Stimulated activated memory B cell treated with anti-CD40 and anti-IgM and Interleukin-4, amounts not matched to agents 10 μg/mL and 1 μg/mL and 100 μg/mL, for 72 hours (primary cell): Measurements from ENCODE around the gene KRTAP9-3.
"Not testable (repeated sequence)": the region's sequence is repeated elsewhere in the genome, so short reads cannot be mapped to it uniquely, and the experiment has no call there.

ENCODE experiments used
- ATAC-seq: fragments of 150-1000 bp; cut with Tn5 transposase; 2 replicates; pipeline ENCODE4 v1.10.0; 2021
- H3K27ac Mint-ChIP-seq: one replicate; pipeline ENCODE4 v1.8.0; 2022; ENCODE audit warnings: mild to moderate bottlenecking, mixed read lengths
- H3K27me3 Mint-ChIP-seq: one replicate; pipeline ENCODE4 v1.8.0; 2022; ENCODE audit warnings: mixed read lengths
- H3K36me3 Mint-ChIP-seq: one replicate; pipeline ENCODE4 v1.8.0; 2022; ENCODE audit warnings: mixed read lengths
- H3K4me1 Mint-ChIP-seq: one replicate; pipeline ENCODE4 v1.8.0; 2022; ENCODE audit warnings: mixed read lengths
- H3K4me3 Mint-ChIP-seq: one replicate; pipeline ENCODE4 v1.8.0; 2022; ENCODE audit warnings: mild to moderate bottlenecking, moderate library complexity, mixed read lengths
- H3K9me3 Mint-ChIP-seq: one replicate; pipeline ENCODE4 v1.8.0; 2022; ENCODE audit warnings: mixed read lengths

The KRTAP9-3 gene

DNA sequence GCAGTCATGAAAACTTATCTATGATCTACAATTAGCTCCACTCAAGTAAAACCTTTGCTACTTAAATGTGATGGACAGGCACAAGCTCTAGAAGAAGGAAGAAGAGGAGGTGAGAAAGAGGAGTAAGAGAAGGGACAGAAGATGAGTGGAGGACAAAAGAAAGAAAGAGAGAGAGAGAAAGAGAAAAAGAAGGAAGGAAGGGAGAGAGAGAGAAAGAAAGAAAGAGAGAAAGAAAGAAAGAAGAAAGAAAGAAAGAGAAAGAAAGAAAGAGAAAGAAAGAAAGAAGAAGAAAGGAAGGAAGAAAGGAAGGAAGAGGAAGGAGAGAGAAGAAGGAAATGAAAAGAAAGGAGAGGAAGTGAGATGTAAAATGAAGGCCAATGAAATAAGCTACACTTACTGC lies 2.2 kb upstream of the KRTAP9-3 start:
- H3K27ac Mint-ChIP-seq = no peak overlapping the region
- no peak for ATAC-seq
- H3K4me3 Mint-ChIP-seq = no peak overlapping the region

DNA sequence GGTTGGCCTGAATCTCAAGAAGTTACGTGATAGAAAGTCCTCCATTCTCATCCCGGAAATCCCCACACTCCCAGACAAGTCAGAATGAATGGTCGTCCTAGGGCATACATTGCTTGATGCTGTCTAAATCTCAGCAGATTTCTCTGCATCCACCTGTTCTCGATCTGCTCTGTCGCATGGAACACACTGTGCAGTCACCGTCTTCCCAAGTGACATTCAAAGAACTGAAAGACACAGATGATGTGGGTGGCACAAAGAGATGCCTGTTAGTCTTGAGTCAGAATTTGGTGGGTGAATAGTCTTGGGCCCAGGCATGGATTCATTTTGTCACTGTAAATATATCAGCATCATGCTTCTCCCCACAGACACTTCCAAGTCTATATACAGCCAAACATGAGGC lies 518 bp upstream of the KRTAP9-3 start:
- Mint-ChIP-seq H3K9me3 (peaks cover 3% of the 10 kb centered on the region), H3K4me3 (no peak overlapping the region), H3K27me3 (peaks cover 60% of the 10 kb centered on the region), H3K4me1 (peaks cover 8% of the 10 kb centered on the region), H3K36me3 (no peaks in the 10 kb centered on the region), H3K27ac (no peak overlapping the region)
- ATAC-seq = no peak

More for the DNA sequence above, 2.2 kb upstream of the KRTAP9-3 start:
- Mint-ChIP-seq H3K9me3 (peaks cover 3% of the 10 kb centered on the region), H3K27me3 (peaks cover 50% of the 10 kb centered on the region), H3K36me3 (no peaks in the 10 kb centered on the region), H3K4me1 (peaks cover 8% of the 10 kb centered on the region)

DNA sequence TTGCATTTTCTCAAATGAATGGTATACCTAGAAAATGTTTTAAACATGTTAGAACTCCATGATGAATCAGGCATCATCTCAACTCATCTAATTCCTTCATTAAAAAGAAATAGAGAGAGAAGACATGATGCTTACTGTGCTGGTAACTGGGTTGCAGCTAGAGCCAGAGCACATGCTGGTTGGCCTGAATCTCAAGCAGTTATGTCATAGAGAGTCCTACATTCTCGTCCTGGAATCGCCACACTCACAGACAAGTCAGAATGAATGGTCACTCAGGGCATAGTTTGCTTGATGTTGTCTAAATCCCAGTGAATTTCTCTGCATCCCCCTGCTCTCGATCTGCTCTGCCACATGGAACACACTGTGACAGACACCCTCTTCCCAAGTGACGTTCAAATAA lies 4.9 kb downstream of the KRTAP9-3 start:
- not testable (repeated sequence) for H3K4me3 Mint-ChIP-seq, H3K9me3 Mint-ChIP-seq, H3K27ac Mint-ChIP-seq, H3K4me1 Mint-ChIP-seq, H3K36me3 Mint-ChIP-seq, ATAC-seq
- H3K27me3 Mint-ChIP-seq = peaks cover 65% of the 10 kb centered on the region

- H3K4me1 Mint-ChIP-seq, H3K9me3 Mint-ChIP-seq, ATAC-seq, H3K36me3 Mint-ChIP-seq, H3K4me3 Mint-ChIP-seq, H3K27ac Mint-ChIP-seq: not testable (repeated sequence)
- peaks cover 67% of the 10 kb centered on the region for H3K27me3 Mint-ChIP-seq
Observed at GRCh38 chr17:41237949-41238437, 5.7 kb downstream of the KRTAP9-3 start, which contains the start of gene KRTAP9-8. KRTAP9-8 (plus strand) TSS chr17:41237999; CDS start chr17:41238052, 53 bp downstream.

DNA sequence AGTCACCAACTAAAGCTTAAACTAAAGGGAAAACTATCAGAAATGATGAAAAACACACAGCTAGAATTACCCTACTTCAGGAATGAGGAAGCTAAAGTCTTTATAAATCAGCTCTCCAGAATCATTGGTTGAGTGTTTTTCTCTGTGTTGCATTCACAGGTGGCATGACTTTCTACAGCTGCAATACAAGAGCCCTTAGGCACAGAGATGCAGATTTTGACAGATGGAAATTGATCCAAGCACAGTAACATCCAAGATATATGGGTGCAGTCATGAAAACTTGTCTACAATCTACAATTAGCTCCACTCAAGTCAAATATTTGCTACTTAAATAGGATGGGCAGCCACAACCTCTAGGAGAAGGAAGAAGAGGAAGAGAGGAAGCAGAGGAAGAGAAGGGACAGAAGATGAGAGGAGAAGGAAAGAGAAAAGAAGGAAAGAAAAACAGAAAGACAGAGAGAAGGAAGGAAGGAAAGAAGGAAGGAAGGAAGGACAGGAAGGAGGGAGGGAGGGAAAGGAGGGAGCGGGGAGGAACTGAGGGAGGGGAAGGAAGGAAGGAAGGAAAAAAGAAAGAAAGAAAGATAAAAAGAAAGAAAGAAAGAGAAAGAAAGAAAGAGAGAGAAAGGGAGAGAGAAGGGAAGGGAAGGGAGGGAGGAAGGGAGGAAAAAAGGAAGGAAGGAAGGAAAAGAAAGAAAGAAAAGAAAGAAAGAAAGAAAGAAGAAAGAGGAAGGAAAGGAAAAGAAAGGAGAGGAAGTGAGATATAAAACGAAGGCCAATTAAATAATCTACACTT lies 14.9 kb downstream of the KRTAP9-3 start:
- H3K4me1 Mint-ChIP-seq, ATAC-seq, H3K36me3 Mint-ChIP-seq, H3K9me3 Mint-ChIP-seq, H3K4me3 Mint-ChIP-seq: not testable (repeated sequence)
- H3K27me3 Mint-ChIP-seq = peaks cover 34% of the 10 kb centered on the region
- H3K27ac Mint-ChIP-seq = peak overlapping the region; percentile 4

DNA sequence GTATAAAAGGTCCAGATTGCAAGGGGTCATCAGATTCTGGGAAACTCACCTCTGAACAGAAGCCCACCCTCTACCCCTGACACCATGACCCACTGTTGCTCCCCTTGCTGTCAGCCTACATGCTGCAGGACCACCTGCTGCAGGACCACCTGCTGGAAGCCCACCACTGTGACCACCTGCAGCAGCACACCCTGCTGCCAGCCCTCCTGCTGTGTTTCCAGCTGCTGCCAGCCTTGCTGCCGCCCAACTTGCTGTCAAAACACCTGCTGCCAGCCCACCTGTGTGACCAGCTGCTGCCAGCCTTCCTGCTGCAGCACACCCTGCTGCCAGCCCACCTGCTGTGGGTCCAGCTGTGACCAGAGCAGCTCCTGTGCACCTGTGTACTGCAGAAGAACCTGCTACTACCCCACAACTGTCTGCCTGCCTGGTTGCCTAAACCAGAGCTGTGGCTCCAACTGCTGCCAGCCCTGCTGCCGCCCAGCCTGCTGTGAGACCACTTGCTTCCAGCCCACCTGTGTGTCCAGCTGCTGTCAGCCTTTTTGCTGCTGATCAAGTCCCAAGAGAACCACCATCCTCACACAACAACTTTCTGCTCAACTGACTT lies 17.5 kb downstream of the KRTAP9-3 start, which contains the start of gene KRTAP9-4:
Gene KRTAP9-4 (plus strand): TSS at position 51 of the 604 bp plus-strand sequence. CDS start 34 bp downstream, at position 85.
- not testable (repeated sequence) for H3K27ac Mint-ChIP-seq, H3K36me3 Mint-ChIP-seq, H3K4me3 Mint-ChIP-seq, ATAC-seq, H3K9me3 Mint-ChIP-seq
- H3K27me3 Mint-ChIP-seq = peaks cover 33% of the 10 kb centered on the region
- peaks cover 14% of the 10 kb centered on the region for H3K4me1 Mint-ChIP-seq

- peaks cover 43% of the 10 kb centered on the region for H3K27me3 Mint-ChIP-seq
- no peak for ATAC-seq
- no peak overlapping the region for H3K27ac Mint-ChIP-seq
Observed at GRCh38 chr17:41251261-41251660, 19.0 kb downstream of the KRTAP9-3 start.

DNA sequence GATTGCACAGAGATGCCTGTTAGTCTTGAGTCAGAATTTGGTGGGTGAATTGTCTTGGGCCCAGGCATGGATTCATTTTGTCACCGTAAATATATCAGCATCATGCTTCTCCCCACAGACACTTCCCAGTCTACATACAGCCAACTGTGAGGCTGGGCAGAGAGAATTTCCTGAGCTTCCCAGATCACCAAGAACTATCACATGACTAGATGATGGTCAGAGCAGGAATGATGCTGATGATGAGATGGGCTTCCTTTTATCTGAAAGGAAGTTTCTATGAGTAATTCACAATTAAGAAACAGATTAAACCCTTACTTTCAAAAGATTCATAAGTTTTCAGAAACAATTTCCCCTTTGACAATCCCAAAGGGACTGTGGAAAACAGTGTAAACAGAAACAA lies 22.6 kb downstream of the KRTAP9-3 start:
- Mint-ChIP-seq H3K4me1 (peaks cover 7% of the 10 kb centered on the region), H3K9me3 (no peaks in the 10 kb centered on the region), H3K27me3 (peaks cover 62% of the 10 kb centered on the region), H3K36me3 (no peaks in the 10 kb centered on the region), H3K4me3 (no peak overlapping the region), H3K27ac (no peak overlapping the region)
- ATAC-seq = no peak

More at GRCh38 chr17:41251261-41251660, 19.0 kb downstream of the KRTAP9-3 start:
- H3K9me3 Mint-ChIP-seq = no peaks in the 10 kb centered on the region
- H3K36me3 Mint-ChIP-seq = no peaks in the 10 kb centered on the region
- H3K4me3 Mint-ChIP-seq = no peak overlapping the region
- H3K4me1 Mint-ChIP-seq = peaks cover 14% of the 10 kb centered on the region

DNA sequence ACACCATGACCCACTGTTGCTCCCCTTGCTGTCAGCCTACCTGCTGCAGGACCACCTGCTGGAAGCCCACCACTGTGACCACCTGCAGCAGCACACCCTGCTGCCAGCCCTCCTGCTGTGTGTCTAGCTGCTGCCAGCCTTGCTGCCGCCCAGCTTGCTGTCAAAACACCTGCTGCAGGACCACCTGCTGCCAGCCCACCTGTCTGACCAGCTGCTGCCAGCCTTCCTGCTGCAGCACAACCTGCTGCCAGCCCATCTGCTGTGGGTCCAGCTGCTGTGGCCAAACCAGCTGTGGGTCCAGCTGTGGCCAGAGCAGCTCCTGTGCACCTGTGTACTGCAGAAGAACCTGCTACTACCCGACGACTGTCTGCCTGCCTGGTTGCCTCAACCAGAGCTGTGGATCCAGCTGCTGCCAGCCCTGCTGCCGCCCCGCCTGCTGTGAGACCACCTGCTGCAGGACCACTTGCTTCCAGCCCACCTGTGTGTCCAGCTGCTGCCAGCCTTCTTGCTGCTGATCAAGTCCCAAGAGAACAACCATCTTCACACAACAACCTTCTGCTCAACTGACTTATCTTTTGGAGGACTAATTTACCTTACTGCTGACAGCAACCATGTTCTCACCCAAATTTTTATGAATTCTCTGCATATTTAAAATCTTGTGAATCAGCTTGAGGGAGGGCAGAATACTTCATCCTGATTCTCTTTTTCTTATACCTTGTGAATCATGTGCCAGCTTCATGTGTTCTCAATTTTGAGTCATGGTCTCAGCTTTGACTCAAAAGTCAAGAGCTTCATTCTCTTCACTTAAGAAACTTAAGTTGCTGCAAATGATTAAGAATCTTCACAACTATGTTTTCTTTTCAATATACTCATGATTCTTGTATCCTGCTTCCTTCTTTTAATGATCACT lies 23.4 kb downstream of the KRTAP9-3 start, which contains the start of gene KRTAP9-9:
Gene KRTAP9-9 (plus strand): TSS at position 4 of the 910 bp plus-strand sequence.
- peaks cover 62% of the 10 kb centered on the region for H3K27me3 Mint-ChIP-seq
- not testable (repeated sequence) for H3K27ac Mint-ChIP-seq, ATAC-seq, H3K4me1 Mint-ChIP-seq, H3K4me3 Mint-ChIP-seq, H3K36me3 Mint-ChIP-seq, H3K9me3 Mint-ChIP-seq

- H3K4me1 Mint-ChIP-seq = peaks cover 7% of the 10 kb centered on the region
- ATAC-seq = no peak
- H3K27me3 Mint-ChIP-seq = peaks cover 63% of the 10 kb centered on the region
- H3K4me3 Mint-ChIP-seq = no peak overlapping the region
- no peak overlapping the region for H3K27ac Mint-ChIP-seq
- no peaks in the 10 kb centered on the region for H3K36me3 Mint-ChIP-seq
- H3K9me3 Mint-ChIP-seq = no peaks in the 10 kb centered on the region
Observed at GRCh38 chr17:41256291-41256685, 24.0 kb downstream of the KRTAP9-3 start.

- no peak overlapping the region for H3K27ac Mint-ChIP-seq
- ATAC-seq = no peak
- peaks cover 3% of the 10 kb centered on the region for H3K9me3 Mint-ChIP-seq
- no peaks in the 10 kb centered on the region for H3K4me1 Mint-ChIP-seq
- H3K36me3 Mint-ChIP-seq = no peaks in the 10 kb centered on the region
- peaks cover 61% of the 10 kb centered on the region for H3K27me3 Mint-ChIP-seq
- no peak overlapping the region for H3K4me3 Mint-ChIP-seq
Observed at GRCh38 chr17:41258406-41258805, 26.2 kb downstream of the KRTAP9-3 start.

GRCh38 chr17:41263212-41263611 lies 31.0 kb downstream of the KRTAP9-3 start:
- Mint-ChIP-seq H3K27me3 (peaks cover 59% of the 10 kb centered on the region), H3K4me1 (no peaks in the 10 kb centered on the region), H3K27ac (no peak overlapping the region), H3K36me3 (no peaks in the 10 kb centered on the region), H3K9me3 (peaks cover 3% of the 10 kb centered on the region), H3K4me3 (no peak overlapping the region)
- ATAC-seq = no peak

GRCh38 chr17:41264599-41264998 lies 32.4 kb downstream of the KRTAP9-3 start:
- ATAC-seq = no peak
- H3K4me1 Mint-ChIP-seq = no peaks in the 10 kb centered on the region
- H3K4me3 Mint-ChIP-seq = no peak overlapping the region
- H3K27ac Mint-ChIP-seq = no peak overlapping the region
- H3K27me3 Mint-ChIP-seq = peaks cover 57% of the 10 kb centered on the region
- no peaks in the 10 kb centered on the region for H3K36me3 Mint-ChIP-seq
- H3K9me3 Mint-ChIP-seq = peaks cover 3% of the 10 kb centered on the region

DNA sequence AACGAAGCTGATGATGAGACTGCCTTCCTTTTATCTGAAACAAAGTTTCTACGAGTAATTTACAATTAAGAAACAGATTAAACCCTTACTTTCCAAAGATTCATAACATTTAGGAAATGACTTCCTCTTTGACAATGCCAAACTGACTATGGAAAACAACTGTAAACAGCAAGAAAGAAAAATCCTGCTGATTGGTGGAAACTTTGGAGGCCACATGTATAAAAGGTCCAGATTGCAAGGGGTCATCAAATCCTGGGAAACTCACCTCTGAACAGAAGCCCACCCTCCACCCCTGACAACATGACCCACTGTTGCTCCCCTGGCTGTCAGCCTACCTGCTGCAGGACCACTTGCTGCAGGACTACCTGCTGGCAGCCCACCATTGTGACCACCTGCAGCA lies 32.8 kb downstream of the KRTAP9-3 start, which contains the start of gene KRTAP9-6:
Gene KRTAP9-6 (plus strand): TSS at position 301 of the 400 bp plus-strand sequence. CDS start 0 bp downstream, at position 301.
- Mint-ChIP-seq H3K27me3 (peaks cover 54% of the 10 kb centered on the region), H3K4me3 (no peak within 1 kb of the TSS), H3K36me3 (no peaks in the 10 kb centered on the region), H3K4me1 (no peaks in the 10 kb centered on the region), H3K27ac (no peak within 1 kb of the TSS), H3K9me3 (peaks cover 3% of the 10 kb centered on the region)
- no peak for ATAC-seq

- Mint-ChIP-seq H3K27me3 (peaks cover 51% of the 10 kb centered on the region), H3K27ac (no peak overlapping the region), H3K9me3 (peaks cover 3% of the 10 kb centered on the region), H3K4me1 (no peaks in the 10 kb centered on the region), H3K4me3 (no peak overlapping the region), H3K36me3 (no peaks in the 10 kb centered on the region)
- no peak for ATAC-seq
Observed at GRCh38 chr17:41267711-41268110, 35.5 kb downstream of the KRTAP9-3 start.
